SK-N-SH (cell line): Measurements from ENCODE around the gene BMP4. TPM values are rescaled to one million over a fixed set of nuclear protein-coding genes. Genes with fewer than 3 reads are reported as not detected.

Experiments
- CTCF ChIA-PET: fragments of 300-600, 350-600 bp; formaldehyde crosslinking; extraction: SDS; loops from one replicate; lab custom pipeline; 2021; lab: Yijun Ruan, JAX
- POLR2A ChIA-PET: fragments of 350-600 bp; sonication (Branson Sonifier 250); formaldehyde crosslinking; extraction: SDS; loops from one replicate; lab custom pipeline; 2020; ENCODE audit warnings: antibody characterized with exemption, inconsistent platforms; lab: Yijun Ruan, JAX
- DNase-seq: peaks from one replicate; pipeline ENCODE4 v3.0.0; 2012
- H2AFZ ChIP-seq: fragments of 200-600 bp; sonication (generic); 2 replicates; pipeline ENCODE4 v1.8.1; 2016; ENCODE audit warnings: antibody characterized with exemption, mild to moderate bottlenecking, low read depth
- H3F3A ChIP-seq: fragments of 200-600 bp; sonication (generic); replicated peaks from 2 replicates; pipeline ENCODE3; 2016; ENCODE audit warnings: antibody characterized with exemption, mild to moderate bottlenecking; ENCODE audit not compliant: insufficient read depth
- H3K27ac ChIP-seq, 2 experiments: fragments of 200-500 bp in 1 of 2; fragments of 200-600 bp in 1 of 2; sonication (Bioruptor generic) in 1 of 2; sonication (generic), shearing (Covaris generic) in 1 of 2; 2 replicates each; pipeline versions ENCODE4 v1.5.1 to v1.6.1; 2014 to 2016; ENCODE audit warnings: low read depth in 2 of 2, inconsistent platforms in 1 of 2, low read length in 1 of 2, mild to moderate bottlenecking in 1 of 2, mixed read lengths in 1 of 2
- H3K27me3 ChIP-seq: fragments of 200-600 bp; sonication (generic), shearing (Covaris generic); 2 replicates; pipeline ENCODE4 v1.6.1; 2016; ENCODE audit warnings: mixed run types; ENCODE audit not compliant: insufficient read depth
- H3K36me3 ChIP-seq, 2 experiments: fragments of 200-500 bp in 1 of 2; fragments of 200-600 bp in 1 of 2; sonication (Bioruptor generic) in 1 of 2; sonication (generic) in 1 of 2; replicated peaks in 1 of 2; 2 replicates each; pipeline versions ENCODE3 to v1.5.1; 2014 to 2016; ENCODE audit warnings: low read length in 1 of 2, mild to moderate bottlenecking in 1 of 2; ENCODE audit not compliant: insufficient read depth in 2 of 2, control insufficient read depth in 1 of 2
- H3K4me1 ChIP-seq, 2 experiments: fragments of 200-500 bp in 1 of 2; fragments of 200-600 bp in 1 of 2; sonication (Bioruptor generic) in 1 of 2; sonication (generic), shearing (Covaris generic) in 1 of 2; 2 replicates each; pipeline versions ENCODE4 v1.5.1 to v1.6.1; 2014 to 2016; ENCODE audit warnings: low read depth in 1 of 2, low read length in 1 of 2, mixed run types in 1 of 2; ENCODE audit not compliant: insufficient read depth in 2 of 2, control insufficient read depth in 1 of 2
- H3K4me2 ChIP-seq: fragments of 200-600 bp; sonication (generic), shearing (Covaris generic); 2 replicates; pipeline ENCODE4 v1.6.1; 2017; ENCODE audit warnings: mixed run types
- H3K4me3 ChIP-seq, 2 experiments: fragments of 200-500 bp in 1 of 2; fragments of 200-600 bp in 1 of 2; sonication (Bioruptor generic) in 1 of 2; sonication (generic), shearing (Covaris generic) in 1 of 2; 2 replicates each; pipeline versions ENCODE4 v1.5.1 to v1.8.1; 2014 to 2016; ENCODE audit warnings: low read depth in 2 of 2, inconsistent platforms in 1 of 2, low read length in 1 of 2, mild to moderate bottlenecking in 1 of 2, mixed read lengths in 1 of 2, moderate library complexity in 1 of 2
- H3K79me2 ChIP-seq: fragments of 200-600 bp; sonication (generic); 2 replicates; pipeline ENCODE4 v1.8.1; 2017; ENCODE audit warnings: mild to moderate bottlenecking; ENCODE audit not compliant: insufficient read depth
- H3K9ac ChIP-seq: fragments of 200-600 bp; sonication (generic); 2 replicates; pipeline ENCODE4 v1.6.1; 2017; ENCODE audit warnings: mixed run types
- H3K9me2 ChIP-seq: fragments of 200-600 bp; sonication (generic); 2 replicates; pipeline ENCODE4 v1.6.1; 2017; ENCODE audit warnings: mixed run types
- H3K9me3 ChIP-seq: fragments of 200-600 bp; sonication (generic); 2 replicates; pipeline ENCODE4 v1.6.1; 2017; ENCODE audit warnings: mixed run types, mild to moderate bottlenecking, moderate library complexity
- H4K20me1 ChIP-seq: fragments of 200-600 bp; sonication (generic); 2 replicates; pipeline ENCODE4 v1.6.1; 2017; ENCODE audit warnings: mild to moderate bottlenecking, mixed run types; ENCODE audit not compliant: insufficient read depth
- CHD2 ChIP-seq: fragments of 150-350 bp; IDR thresholded peaks from 2 replicates; pipeline ENCODE4 v1.6.1; 2018; ENCODE audit warnings: low read length; ENCODE audit not compliant: partially characterized antibody
- ELF1 ChIP-seq: IDR thresholded peaks from 2 replicates; pipeline ENCODE4 v1.4.0; 2012
- EP300 ChIP-seq, 2 experiments: IDR thresholded peaks; 2 replicates each; pipeline versions ENCODE4 v1.4.0 to v1.6.1; 2012; ENCODE audit warnings: borderline replicate concordance in 1 of 2, low read depth in 1 of 2, low read length in 1 of 2
- EZH2phosphoT487 ChIP-seq: fragments of 200-600 bp; sonication (generic); IDR thresholded peaks from 2 replicates; pipeline ENCODE4 v1.6.1; 2017; ENCODE audit warnings: low read depth, mixed run types, mild to moderate bottlenecking, antibody characterized with exemption, moderate library complexity, borderline replicate concordance
- GABPA ChIP-seq: IDR thresholded peaks from 2 replicates; pipeline ENCODE4 v1.4.0; 2012; ENCODE audit warnings: low read depth, mild to moderate bottlenecking
- GATA2 ChIP-seq: sonication (generic); formaldehyde crosslinking; IDR thresholded peaks from 2 replicates; pipeline ENCODE4 v1.5.0; 2020; ENCODE audit warnings: mild to moderate bottlenecking, missing genetic modification reagents
- IRF3 ChIP-seq: fragments of 150-350 bp; IDR thresholded peaks from 2 replicates; pipeline ENCODE4 v1.6.1; 2016; ENCODE audit warnings: mild to moderate bottlenecking, low read depth, low read length
- JUND ChIP-seq: IDR thresholded peaks from 2 replicates; pipeline ENCODE4 v1.4.0; 2012
- MAX ChIP-seq: IDR thresholded peaks from 2 replicates; pipeline ENCODE4 v1.4.0; 2012; ENCODE audit warnings: low read depth
- MXI1 ChIP-seq: IDR thresholded peaks from 2 replicates; pipeline ENCODE4 v1.6.1; 2012; ENCODE audit warnings: mild to moderate bottlenecking, low read depth, low read length, improper control_type of control experiment
- PBX3 ChIP-seq: IDR thresholded peaks from 2 replicates; pipeline ENCODE4; 2012
- RCOR1 ChIP-seq: fragments of 150-350 bp; IDR thresholded peaks from 2 replicates; pipeline ENCODE4 v1.6.1; 2017; ENCODE audit warnings: antibody characterized with exemption, low read length
- RXRA ChIP-seq: IDR thresholded peaks from 2 replicates; pipeline ENCODE4 v1.4.0; 2012; ENCODE audit warnings: low read depth, mild to moderate bottlenecking, borderline replicate concordance
- TAF1 ChIP-seq: IDR thresholded peaks from 2 replicates; pipeline ENCODE4 v1.6.1; 2012; ENCODE audit warnings: low read depth, mild to moderate bottlenecking, low read length, moderate library complexity, borderline replicate concordance
- TEAD4 ChIP-seq: IDR thresholded peaks from 2 replicates; pipeline ENCODE4 v1.4.0; 2012; ENCODE audit warnings: mild to moderate bottlenecking, borderline replicate concordance; ENCODE audit not compliant: insufficient read depth
- USF1 ChIP-seq: IDR thresholded peaks from 2 replicates; pipeline ENCODE4 v1.4.0; 2012; ENCODE audit warnings: low read depth, borderline replicate concordance
- WGBS: methylation state at CpG from one replicate; pipeline ENCODE4 v1.1.6; 2017; ENCODE audit warnings: low lambda C conversion rate; 5-methylcytosine and 5-hydroxymethylcytosine counted together
- polyA plus RNA-seq, 3 experiments: library from polyadenylated mRNA; depleted of rRNA; stranded (reverse); fragments of >200 nt; gene quantifications; 2 replicates each; pipeline ENCODE4 v1.2.3, GENCODE V29; 2012

Gene BMP4
- polyA plus RNA-seq, 1 of the 3 experiments (the other 2 are of a cell fraction), result not detected

GRCh38 chr14:53927171-53927570 lies 29.5 kb downstream of the BMP4 start:
- DNase-seq, result no peak
- H3K27ac ChIP-seq, result no peak overlapping the region
- no peaks in the 10 kb centered on the region for H3K9me2 ChIP-seq
- no peaks in the 10 kb centered on the region for H3F3A ChIP-seq
- H3K4me1 ChIP-seq, result no peaks in the 10 kb centered on the region
- WGBS, result 9% methylated on average over 5 of the region's 5 CpGs
- H3K27me3 ChIP-seq, result peaks cover 14% of the 10 kb centered on the region; the same call in 1 of the 2 replicates
- no peaks in the 10 kb centered on the region for H4K20me1 ChIP-seq
- ChIA-PET POLR2A (no interaction called here), CTCF (no interaction called here)
- no peak overlapping the region for H2AFZ ChIP-seq
- no peak overlapping the region for H3K4me3 ChIP-seq
- no peak overlapping the region for H3K4me2 ChIP-seq
- no peak for TF ChIP-seq GABPA
- H3K9me3 ChIP-seq, result no peaks in the 10 kb centered on the region
- H3K36me3 ChIP-seq, result no peaks in the 10 kb centered on the region
- no peaks in the 10 kb centered on the region for H3K79me2 ChIP-seq
- no peak overlapping the region for H3K9ac ChIP-seq

- DNase-seq, result no peak
- H3K79me2 ChIP-seq, result no peaks in the 10 kb centered on the region
- H3K27me3 ChIP-seq, result peaks cover 16% of the 10 kb centered on the region; the same call in 1 of the 2 replicates
- TF ChIP-seq TAF1 (no peak), EZH2phosphoT487 (no peak), IRF3 (no peak), USF1 (no peak), PBX3 (no peak), GATA2 (CRISPR knock-in tag) (no peak), RCOR1 (no peak), MAX (no peak), RXRA (no peak), EP300 (IDR thresholded peaks at IDR 0.05; ENCODE audit: borderline replicate concordance in 1 of 2, low read depth in 1 of 2, low read length in 1 of 2) (no peak), CHD2 (no peak), ELF1 (no peak), JUND (no peak), TEAD4 (no peak), MXI1 (no peak)
- WGBS, result 5% methylated on average over 6 of the region's 6 CpGs
- ChIA-PET POLR2A (no interaction called here), CTCF (interaction anchor here (0.9 to 1.3 kb wide), 2 partner anchors 28 to 32 kb away, joined by 3 read pairs; partner anchors contain the start of gene BMP4)
- H3K36me3 ChIP-seq, result no peaks in the 10 kb centered on the region
- H4K20me1 ChIP-seq, result no peaks in the 10 kb centered on the region
- no peak overlapping the region for H3K9ac ChIP-seq
- H3K9me2 ChIP-seq, result no peaks in the 10 kb centered on the region
- H3K4me2 ChIP-seq, result no peak overlapping the region
- H3K4me3 ChIP-seq, result no peak overlapping the region
- H3K9me3 ChIP-seq, result no peaks in the 10 kb centered on the region
- no peaks in the 10 kb centered on the region for H3F3A ChIP-seq
- H3K27ac ChIP-seq, result no peak overlapping the region
- no peak overlapping the region for H2AFZ ChIP-seq
- no peaks in the 10 kb centered on the region for H3K4me1 ChIP-seq
Observed at GRCh38 chr14:53925201-53925766, 31.3 kb downstream of the BMP4 start.
